MM.1S (cell line): ENCODE data around the gene CEP164.

Experiments used
- DNase-seq: peaks from one replicate; pipeline ENCODE4 v3.0.0-alpha.2; 2015
- H2AFZ ChIP-seq: fragments of 300-600 bp; sonication (generic); 2 replicates; pipeline ENCODE4 v1.6.0; 2016; ENCODE audit warnings: antibody characterized with exemption, low read length
- H3F3A ChIP-seq: fragments of 300-600 bp; sonication (generic); 2 replicates; pipeline ENCODE4 v1.6.1; 2016; ENCODE audit warnings: mild to moderate bottlenecking, antibody characterized with exemption, low read length, moderate library complexity, mixed read lengths; ENCODE audit not compliant: insufficient read depth
- H3K27ac ChIP-seq: fragments of 300-600 bp; sonication (generic); 2 replicates; pipeline ENCODE4 v1.5.1; 2016; ENCODE audit warnings: mild to moderate bottlenecking, low read length
- H3K27me3 ChIP-seq: fragments of 300-600 bp; sonication (generic); replicated peaks from 2 replicates; pipeline ENCODE4 v1.6.0; 2016; ENCODE audit warnings: low read length; ENCODE audit not compliant: insufficient read depth
- H3K36me3 ChIP-seq: fragments of 300-600 bp; sonication (generic); replicated peaks from 2 replicates; pipeline ENCODE4 v1.6.1; 2016; ENCODE audit warnings: mild to moderate bottlenecking, low read length, mixed read lengths; ENCODE audit not compliant: insufficient read depth
- H3K4me1 ChIP-seq: fragments of 300-600 bp; sonication (generic); 2 replicates; pipeline ENCODE4 v1.6.1; 2016; ENCODE audit warnings: low read length, mixed read lengths
- H3K4me2 ChIP-seq: fragments of 300-600 bp; sonication (generic); 2 replicates; pipeline ENCODE4 v1.6.0; 2016; ENCODE audit warnings: low read depth, low read length
- H3K4me3 ChIP-seq: fragments of 300-600 bp; sonication (generic); 2 replicates; pipeline ENCODE4 v1.5.1; 2016; ENCODE audit warnings: low read length, mixed read lengths
- H3K79me2 ChIP-seq: fragments of 300-600 bp; sonication (generic); 2 replicates; pipeline ENCODE4 v1.6.1; 2016; ENCODE audit warnings: mixed run types, low read length, mixed read lengths
- H3K9ac ChIP-seq: fragments of 300-600 bp; sonication (generic); 2 replicates; pipeline ENCODE4 v1.6.1; 2016; ENCODE audit warnings: low read length, mixed read lengths
- H3K9me2 ChIP-seq: fragments of 300-600 bp; sonication (generic); replicated peaks from 2 replicates; pipeline ENCODE4 v1.6.1; 2016; ENCODE audit warnings: mild to moderate bottlenecking, low read length, mixed read lengths; ENCODE audit not compliant: insufficient read depth
- H3K9me3 ChIP-seq: fragments of 300-600 bp; sonication (generic); replicated peaks from 2 replicates; pipeline ENCODE4 v1.6.1; 2016; ENCODE audit warnings: mild to moderate bottlenecking, low read length, mixed read lengths; ENCODE audit not compliant: insufficient read depth
- H4K20me1 ChIP-seq: fragments of 300-600 bp; sonication (generic); 2 replicates; pipeline ENCODE4 v1.6.1; 2016; ENCODE audit warnings: mild to moderate bottlenecking, low read length, moderate library complexity, mixed read lengths; ENCODE audit not compliant: insufficient read depth
- EZH2 ChIP-seq: fragments of 300-600 bp; sonication (generic); optimal IDR thresholded peaks from 2 replicates; pipeline ENCODE3; 2017; ENCODE audit warnings: low read depth, mild to moderate bottlenecking, antibody characterized with exemption, low read length, mixed read lengths
- EZH2phosphoT487 ChIP-seq: fragments of 300-600 bp; sonication (generic); IDR thresholded peaks from 2 replicates; pipeline ENCODE4 v1.6.1; 2018; ENCODE audit warnings: antibody characterized with exemption, low read length
- TF ChIP-seq, protein P1 (sequence below): fragments of 300-600 bp; sonication (generic); IDR thresholded peaks from 2 replicates; pipeline ENCODE4 v1.5.1; 2016; ENCODE audit warnings: antibody characterized with exemption, low read length, mixed read lengths

CEP164 gene

DNA sequence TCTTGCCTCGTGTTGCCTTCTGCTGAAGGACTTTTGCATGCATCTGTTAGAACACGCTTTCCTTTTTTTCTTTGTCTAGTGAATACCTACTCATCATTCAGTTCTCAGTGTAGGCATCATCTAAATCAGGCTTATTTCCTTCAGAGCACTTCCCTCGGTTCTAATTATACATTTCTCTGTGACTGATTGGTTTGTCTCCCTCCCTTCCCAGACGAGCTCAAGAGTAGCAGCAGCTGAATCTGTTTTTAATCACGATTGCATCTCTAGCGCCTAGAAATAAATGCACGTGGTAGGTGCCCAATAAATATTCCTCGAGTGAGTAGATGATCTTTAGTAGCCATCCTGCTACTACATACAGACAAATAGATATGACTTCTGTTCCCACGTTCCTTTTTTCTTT is 6.3 kb downstream of the CEP164 start:
- no peak overlapping the region for H3K9ac ChIP-seq
- no peaks in the 10 kb centered on the region for H3K9me2 ChIP-seq
- DNase-seq = no peak

GRCh38 chr11:117334896-117335295 is 7.2 kb downstream of the CEP164 start:
- H3K4me2 ChIP-seq = no peak overlapping the region
- no peaks in the 10 kb centered on the region for H3K9me2 ChIP-seq
- H3K9ac ChIP-seq = no peak overlapping the region
- TF ChIP-seq EZH2phosphoT487 = no peak
- TF ChIP-seq, protein P1, sequence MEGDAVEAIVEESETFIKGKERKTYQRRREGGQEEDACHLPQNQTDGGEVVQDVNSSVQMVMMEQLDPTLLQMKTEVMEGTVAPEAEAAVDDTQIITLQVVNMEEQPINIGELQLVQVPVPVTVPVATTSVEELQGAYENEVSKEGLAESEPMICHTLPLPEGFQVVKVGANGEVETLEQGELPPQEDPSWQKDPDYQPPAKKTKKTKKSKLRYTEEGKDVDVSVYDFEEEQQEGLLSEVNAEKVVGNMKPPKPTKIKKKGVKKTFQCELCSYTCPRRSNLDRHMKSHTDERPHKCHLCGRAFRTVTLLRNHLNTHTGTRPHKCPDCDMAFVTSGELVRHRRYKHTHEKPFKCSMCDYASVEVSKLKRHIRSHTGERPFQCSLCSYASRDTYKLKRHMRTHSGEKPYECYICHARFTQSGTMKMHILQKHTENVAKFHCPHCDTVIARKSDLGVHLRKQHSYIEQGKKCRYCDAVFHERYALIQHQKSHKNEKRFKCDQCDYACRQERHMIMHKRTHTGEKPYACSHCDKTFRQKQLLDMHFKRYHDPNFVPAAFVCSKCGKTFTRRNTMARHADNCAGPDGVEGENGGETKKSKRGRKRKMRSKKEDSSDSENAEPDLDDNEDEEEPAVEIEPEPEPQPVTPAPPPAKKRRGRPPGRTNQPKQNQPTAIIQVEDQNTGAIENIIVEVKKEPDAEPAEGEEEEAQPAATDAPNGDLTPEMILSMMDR = no peak
- TF ChIP-seq EZH2 = no peak
- H3K27me3 ChIP-seq = no peaks in the 10 kb centered on the region
- H3K36me3 ChIP-seq = no peaks in the 10 kb centered on the region
- no peak for DNase-seq
- H4K20me1 ChIP-seq = no peaks in the 10 kb centered on the region
- no peaks in the 10 kb centered on the region for H3K79me2 ChIP-seq
- no peak overlapping the region for H3K4me3 ChIP-seq
- no peaks in the 10 kb centered on the region for H3F3A ChIP-seq
- H3K9me3 ChIP-seq = no peaks in the 10 kb centered on the region
- no peak overlapping the region for H2AFZ ChIP-seq
- no peaks in the 10 kb centered on the region for H3K4me1 ChIP-seq
- H3K27ac ChIP-seq = no peak overlapping the region

More for the DNA sequence above, 6.3 kb downstream of the CEP164 start:
- Histone ChIP-seq H3K27me3 (no peaks in the 10 kb centered on the region), H3K4me2 (no peak overlapping the region), H3K36me3 (no peaks in the 10 kb centered on the region), H2AFZ (no peak overlapping the region), H4K20me1 (no peaks in the 10 kb centered on the region), H3K79me2 (no peaks in the 10 kb centered on the region), H3K4me1 (0 out of 2 replicates have a peak, but pooled peaks cover 4% of the 10 kb centered on the region), H3K9me3 (no peaks in the 10 kb centered on the region), H3K4me3 (no peak overlapping the region), H3F3A (no peaks in the 10 kb centered on the region), H3K27ac (no peak overlapping the region)
- TF ChIP-seq EZH2phosphoT487 = no peak
- no peak for TF ChIP-seq EZH2
- TF ChIP-seq, protein P1 = no peak

- H2AFZ ChIP-seq = no peak overlapping the region
- H3K27ac ChIP-seq = no peak overlapping the region
- no peaks in the 10 kb centered on the region for H3K9me2 ChIP-seq
- no peaks in the 10 kb centered on the region for H3K4me1 ChIP-seq
- no peaks in the 10 kb centered on the region for H3K27me3 ChIP-seq
- H3K79me2 ChIP-seq = no peaks in the 10 kb centered on the region
- no peak for DNase-seq
- TF ChIP-seq, protein P1 = no peak
- TF ChIP-seq EZH2phosphoT487 = no peak
- no peak for TF ChIP-seq EZH2
- no peaks in the 10 kb centered on the region for H3K36me3 ChIP-seq
- no peak overlapping the region for H3K4me3 ChIP-seq
- H3F3A ChIP-seq = no peaks in the 10 kb centered on the region
- no peaks in the 10 kb centered on the region for H4K20me1 ChIP-seq
- no peaks in the 10 kb centered on the region for H3K9me3 ChIP-seq
- H3K4me2 ChIP-seq = no peak overlapping the region
- no peak overlapping the region for H3K9ac ChIP-seq
Measured at GRCh38 chr11:117335399-117335798, 7.7 kb downstream of the CEP164 start.
